NCI-H2081 treated with DMSO at 0.1 percent for 48 hours (cell line): Measurements from ENCODE around the gene IPO13.

Experiments used
- DNase-seq: peaks from one replicate; lab custom pipeline; 2025; lab: John Stamatoyannopoulos, UW

IPO13 gene

DNA sequence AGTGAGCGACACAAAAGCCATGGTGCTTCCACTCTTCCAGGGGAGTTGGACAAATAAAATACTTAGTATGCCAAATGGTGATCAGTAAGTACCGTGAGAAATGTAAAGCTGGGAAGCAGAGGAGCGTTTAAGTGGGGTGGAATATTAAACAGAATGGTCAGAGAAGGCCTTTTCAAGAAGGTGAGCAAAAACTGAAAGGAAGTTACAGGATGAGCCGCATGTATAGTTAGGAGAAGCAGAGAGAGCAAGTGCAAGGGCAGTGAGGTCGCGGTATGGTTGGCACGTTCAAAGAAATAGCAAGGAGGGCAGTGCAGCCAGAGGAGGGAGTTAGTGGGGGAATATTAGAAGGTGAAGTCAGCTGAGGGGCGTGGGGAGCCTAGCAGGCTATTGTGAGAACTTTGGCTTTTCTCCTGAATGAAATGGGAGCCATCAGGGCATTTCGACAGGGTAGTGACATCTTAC lies 27.3 kb downstream of the IPO13 start:
- DNase-seq = no peak

DNA sequence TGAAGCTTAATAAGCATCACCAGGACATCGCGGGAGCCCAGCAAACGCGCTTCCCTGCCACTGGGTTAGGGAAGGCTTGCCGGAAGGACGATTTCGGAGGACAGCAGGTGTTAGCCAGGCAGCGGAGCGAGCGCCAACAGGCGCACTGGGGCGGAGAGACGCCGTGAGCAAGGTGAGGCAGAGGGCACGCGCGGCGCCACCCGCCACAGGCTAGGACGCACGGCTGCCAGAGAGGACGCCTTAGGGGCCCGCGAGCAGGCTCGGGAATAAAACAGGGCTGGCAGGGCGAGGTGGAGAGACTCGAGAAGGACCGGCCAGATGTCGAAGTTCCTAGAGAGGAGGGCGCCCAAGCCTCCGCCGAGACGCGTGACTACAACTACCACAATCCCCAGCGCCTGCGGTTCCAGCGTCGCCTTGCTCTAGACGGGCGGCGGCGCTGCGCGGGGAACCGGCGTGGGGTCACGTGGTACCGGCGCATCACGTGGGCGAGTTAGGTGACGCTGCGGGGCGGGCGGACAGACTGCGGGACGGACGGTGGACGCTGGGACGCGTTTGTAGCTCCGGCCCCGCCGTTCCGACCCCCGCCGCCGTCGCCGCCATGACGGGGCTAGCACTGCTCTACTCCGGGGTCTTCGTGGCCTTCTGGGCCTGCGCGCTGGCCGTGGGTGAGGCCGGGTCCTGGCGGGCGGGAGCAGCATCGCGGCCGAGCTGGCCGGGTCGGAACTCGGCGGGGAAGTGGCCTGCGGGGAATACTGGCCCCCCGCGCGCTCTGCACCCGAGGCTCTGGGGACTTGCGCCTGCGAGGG lies 27.9 kb downstream of the IPO13 start, which contains the start of gene ATP6V0B:
TSS of gene ATP6V0B (plus strand) at position 518 of the 806 bp plus-strand sequence. CDS start at position 599, 81 bp downstream.
- DNase-seq = peak; percentile 92

DNA sequence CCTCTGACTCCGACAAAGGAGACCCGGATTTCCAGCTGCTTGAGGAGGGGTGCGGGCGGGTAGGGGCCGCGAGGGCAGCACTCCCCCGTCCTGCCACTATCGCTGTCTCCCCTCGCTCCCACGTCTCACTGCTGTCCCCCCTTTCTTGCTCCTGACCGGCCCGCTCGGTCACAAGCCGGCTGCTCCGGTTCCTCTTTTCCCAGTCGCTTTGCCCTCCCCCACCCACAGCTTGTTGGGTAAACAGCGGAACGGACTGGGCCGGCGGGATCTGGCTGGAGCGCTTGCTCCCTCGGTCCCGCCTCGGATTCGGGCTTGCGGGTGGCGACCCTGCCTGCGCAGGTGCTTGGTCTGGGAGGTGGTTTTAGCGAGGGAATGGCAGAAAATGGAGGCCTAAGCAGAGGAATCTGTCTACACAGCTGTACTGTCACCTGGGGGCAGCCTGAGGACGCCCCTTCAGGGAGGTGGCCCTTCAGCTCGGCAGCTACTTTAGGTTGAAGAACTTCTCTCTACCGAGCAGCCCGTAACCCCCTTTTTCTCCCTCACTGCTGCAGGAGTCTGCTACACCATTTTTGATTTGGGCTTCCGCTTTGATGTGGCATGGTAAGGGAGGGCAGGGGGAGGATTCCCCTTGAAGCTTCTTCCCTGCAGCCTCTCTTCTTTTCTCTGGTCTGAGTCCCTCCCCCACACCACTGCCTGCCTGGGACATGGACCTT lies 28.7 kb downstream of the IPO13 start:
- DNase-seq = no peak

DNA sequence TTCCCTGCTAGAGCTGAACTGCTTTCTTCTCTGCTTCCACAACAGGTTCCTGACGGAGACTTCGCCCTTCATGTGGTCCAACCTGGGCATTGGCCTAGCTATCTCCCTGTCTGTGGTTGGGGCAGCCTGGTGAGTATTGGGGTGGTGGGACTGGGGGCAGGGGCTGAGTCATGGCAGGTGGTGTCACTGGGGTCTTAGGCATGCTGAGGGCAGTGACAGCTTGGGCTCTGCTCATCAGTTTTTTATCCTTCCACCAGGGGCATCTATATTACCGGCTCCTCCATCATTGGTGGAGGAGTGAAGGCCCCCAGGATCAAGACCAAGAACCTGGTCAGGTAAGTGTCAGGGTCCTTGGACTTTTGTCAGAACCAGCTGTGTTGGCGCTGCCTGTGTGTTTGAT lies 29.3 kb downstream of the IPO13 start:
- no peak for DNase-seq

DNA sequence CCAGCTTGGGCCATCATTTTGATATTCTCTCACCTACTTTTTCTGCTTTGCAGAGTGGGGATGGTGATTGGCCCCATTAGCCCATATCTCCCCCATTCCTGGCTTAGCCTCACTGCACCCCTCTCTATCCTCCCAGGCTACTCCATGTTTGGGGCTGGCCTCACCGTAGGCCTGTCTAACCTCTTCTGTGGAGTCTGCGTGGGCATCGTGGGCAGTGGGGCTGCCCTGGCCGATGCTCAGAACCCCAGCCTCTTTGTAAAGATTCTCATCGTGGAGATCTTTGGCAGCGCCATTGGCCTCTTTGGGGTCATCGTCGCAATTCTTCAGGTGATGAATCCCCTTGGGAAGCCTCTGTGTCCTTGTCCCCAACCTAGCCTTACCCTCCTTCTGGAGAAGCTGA lies 30.1 kb downstream of the IPO13 start:
- no peak for DNase-seq

DNA sequence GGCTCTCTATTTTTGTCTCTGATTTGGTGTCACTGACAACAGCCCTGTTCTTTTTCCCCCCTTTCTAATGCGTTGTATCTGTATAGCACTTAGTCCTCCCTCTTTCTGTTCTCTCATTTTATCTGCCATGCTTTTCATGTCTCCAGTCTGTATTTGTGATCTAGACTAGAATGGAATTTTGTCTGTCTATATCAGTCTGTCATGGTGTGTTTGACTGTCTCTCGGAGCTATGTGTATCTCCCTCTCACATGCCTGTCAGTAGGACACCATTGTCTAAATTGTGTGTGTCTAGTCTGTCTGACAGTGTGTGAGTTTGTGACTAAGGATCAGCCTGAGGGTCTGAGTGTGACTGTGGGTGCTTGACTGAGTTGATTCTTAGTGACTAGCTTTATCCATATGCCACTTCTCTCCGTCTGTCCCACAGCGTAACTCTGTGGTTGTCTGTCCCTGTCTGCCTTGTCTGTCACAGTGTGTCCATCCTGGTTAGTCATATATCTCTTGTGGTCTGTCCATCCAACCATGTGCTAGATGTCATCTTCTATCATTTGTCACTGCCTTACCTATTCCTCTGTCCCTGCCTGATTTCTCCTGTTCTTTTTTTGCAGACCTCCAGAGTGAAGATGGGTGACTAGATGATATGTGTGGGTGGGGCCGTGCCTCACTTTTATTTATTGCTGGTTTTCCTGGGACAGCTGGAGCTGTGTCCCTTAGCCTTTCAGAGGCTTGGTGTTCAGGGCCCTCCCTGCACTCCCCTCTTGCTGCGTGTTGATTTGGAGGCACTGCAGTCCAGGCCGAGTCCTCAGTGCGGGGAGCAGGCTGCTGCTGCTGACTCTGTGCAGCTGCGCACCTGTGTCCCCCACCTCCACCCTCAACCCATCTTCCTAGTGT lies 30.9 kb downstream of the IPO13 start:
- no peak for DNase-seq

DNA sequence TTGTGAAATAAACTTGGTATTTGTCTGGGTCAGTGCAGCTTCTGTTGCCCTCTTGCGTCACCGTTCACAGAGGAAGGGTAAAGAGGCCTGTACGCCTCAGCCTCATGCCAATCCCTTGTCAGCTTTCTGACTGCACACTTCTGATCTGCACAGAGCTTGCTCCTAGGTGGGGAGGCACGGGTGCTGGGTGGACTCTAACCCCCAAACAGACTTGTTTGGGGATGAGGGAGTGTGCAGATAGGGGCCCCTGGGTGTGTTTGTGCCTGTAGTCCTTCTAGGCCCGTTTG lies 31.5 kb downstream of the IPO13 start:
- DNase-seq = no peak

DNA sequence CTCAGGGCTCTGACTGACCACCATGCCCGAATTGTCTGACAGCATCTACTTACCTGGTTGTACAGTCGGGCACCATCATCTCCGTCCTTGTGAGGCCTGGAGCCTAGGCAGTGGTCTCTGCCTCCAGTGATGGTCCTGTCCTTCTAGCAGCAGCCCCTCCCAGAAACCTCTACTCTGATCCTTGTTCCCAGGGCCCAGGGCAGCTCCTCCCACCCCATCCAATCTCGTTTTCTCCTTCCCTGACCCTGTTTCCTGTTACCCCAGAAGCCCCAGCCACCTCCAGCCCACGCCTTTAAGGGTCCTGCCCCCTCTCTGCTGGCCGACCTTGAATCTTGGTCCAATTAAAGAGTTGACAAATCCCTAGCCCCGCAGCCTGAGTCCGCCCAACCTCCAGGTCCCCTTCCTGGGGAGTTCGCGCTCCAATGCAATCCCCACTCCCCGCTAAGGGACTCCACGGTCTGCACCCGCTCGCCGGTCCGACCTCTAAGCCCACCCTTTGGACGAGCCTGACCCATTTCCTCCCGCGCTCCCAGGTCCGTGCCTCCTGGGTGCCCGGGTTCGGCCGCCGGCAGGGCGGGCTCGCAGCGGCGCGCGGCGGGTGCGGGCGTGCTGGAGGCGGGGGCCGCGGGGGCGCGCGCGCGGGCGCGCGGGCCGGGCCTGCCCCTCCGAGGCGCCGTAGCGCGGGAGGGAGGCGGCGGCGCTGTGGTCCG lies 32.0 kb downstream of the IPO13 start, which contains the start of gene B4GALT2:
TSS of gene B4GALT2 (plus strand) at position 660 of the 710 bp plus-strand sequence. CDS start 1,951 bp downstream, outside the sequence.
- no peak for DNase-seq

DNA sequence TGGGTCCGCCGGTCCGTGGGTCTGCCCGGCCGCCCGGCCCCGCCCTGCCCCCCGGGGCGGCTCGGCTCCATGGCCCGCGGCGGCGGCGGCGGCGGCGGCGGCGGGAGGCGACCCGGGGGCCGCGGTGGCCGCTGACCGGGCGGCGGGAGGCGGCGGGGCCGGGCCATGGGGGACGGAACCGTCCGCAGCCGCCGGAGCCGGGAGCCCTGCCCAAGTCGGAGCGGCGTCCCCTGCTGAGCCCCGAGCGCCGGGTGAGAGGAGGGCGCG lies 32.4 kb downstream of the IPO13 start:
- no peak for DNase-seq

DNA sequence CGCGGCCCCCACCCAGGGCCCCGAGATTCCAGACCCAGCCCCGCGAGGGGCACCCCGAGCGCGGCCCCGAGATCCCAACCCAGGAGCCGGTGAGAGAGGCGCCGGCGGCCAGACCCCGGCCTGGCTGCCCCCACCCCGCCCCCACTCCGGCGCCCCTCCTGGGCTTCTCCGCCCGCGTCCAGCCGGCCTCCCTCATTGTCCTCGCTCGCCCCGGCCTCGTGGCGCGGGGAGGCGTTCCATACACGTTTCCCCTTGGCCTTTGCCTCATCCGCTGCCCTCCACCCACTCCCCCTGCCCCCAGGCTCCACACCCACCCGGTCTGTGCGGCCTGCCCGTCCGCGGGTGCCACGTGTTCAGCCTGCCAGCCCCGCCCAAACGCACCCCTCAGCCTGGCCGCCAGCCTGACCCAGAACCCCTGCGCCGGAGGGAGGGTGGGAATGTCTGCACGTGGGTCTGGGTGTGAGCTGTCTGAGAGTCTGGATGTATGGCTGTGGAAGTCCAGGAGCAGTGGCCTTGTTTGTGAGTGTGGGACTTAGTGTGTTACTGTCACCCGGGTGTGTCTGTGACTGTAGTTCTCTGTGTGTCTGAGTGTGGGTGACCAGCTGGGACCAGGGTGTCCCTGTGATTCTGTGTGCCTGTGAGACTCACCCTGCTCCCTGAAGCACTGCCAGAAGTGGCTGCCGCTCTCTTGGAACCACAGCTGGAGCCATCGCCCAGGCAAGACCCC lies 32.9 kb downstream of the IPO13 start:
- no peak for DNase-seq

DNA sequence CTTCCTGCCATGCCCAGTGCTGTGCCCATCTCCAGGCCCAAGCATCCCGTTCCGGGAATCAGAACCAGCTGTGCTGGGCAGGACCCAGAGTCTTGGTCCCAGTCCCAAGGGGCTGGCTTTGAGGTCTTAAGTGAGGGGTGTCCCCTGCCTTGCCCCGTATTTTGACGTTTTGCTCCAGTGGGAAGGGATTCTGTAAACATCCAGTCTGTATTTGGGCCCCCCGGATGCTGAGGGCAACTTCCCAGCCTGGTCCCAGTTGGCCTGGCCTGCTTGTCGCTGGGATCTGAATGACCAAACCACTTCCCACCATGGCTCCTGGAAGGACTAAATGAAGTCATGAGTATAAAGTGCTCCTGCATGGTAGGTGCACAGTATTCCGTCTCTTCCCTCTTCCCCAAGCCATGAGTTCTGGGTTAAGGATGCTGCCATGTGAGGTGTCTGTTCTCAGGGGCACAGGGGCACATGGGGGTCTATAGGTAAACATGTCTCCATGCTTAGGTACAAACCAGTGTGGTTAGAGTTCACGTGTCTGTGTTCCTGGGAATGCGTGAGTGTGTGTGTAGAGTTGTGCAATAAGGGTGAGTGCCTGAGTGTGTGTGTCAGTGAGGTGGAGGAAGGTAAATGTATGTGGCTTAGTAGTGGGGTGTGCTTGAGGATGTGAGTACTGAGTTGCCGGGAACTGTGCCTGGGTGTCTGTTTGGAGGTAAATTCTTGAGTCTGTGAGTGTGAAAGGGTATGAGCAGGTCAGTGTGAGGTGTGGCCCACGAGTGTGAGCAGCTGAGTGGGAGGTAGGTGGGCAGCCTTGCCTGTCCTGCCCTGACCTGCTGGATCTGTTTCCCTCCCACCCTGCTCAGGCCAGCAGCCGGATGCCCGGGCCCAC lies 33.7 kb downstream of the IPO13 start:
- no peak for DNase-seq

DNA sequence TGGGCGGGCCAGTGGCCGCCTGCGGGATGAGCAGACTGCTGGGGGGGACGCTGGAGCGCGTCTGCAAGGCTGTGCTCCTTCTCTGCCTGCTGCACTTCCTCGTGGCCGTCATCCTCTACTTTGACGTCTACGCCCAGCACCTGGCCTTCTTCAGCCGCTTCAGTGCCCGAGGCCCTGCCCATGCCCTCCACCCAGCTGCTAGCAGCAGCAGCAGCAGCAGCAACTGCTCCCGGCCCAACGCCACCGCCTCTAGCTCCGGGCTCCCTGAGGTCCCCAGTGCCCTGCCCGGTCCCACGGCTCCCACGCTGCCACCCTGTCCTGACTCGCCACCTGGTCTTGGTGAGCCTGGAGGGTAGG lies 34.4 kb downstream of the IPO13 start:
- DNase-seq = no peak

DNA sequence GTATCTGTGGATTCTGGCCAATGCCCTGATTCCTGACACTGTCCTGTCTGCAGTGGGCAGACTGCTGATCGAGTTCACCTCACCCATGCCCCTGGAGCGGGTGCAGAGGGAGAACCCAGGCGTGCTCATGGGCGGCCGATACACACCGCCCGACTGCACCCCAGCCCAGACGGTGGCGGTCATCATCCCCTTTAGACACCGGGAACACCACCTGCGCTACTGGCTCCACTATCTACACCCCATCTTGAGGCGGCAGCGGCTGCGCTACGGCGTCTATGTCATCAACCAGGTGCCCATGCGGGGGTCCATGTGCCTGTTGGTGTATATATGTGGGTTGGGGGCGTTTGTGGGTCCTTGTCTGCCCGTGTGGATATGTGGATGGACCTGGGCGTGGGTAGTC lies 34.9 kb downstream of the IPO13 start:
- no peak for DNase-seq

DNA sequence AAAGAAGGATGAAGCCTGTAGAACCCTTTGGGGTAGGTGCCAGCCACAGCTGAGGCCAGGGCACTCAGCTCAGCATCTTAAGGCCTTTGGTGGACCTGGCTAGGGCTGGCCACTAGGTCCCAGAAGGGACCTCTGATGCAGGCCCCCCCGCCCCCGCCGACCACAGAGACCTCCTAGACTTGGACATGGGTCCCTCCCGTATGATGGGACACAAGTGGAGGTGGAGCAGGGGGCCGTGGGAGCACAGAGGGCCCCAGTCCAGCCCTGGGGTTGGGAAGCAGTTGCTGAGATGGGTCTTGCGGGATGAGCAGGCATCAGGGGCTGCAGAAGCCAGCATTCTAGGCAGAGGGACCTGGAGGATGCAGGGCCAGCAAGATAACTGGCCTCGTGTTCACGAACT lies 35.5 kb downstream of the IPO13 start:
- no peak for DNase-seq

DNA sequence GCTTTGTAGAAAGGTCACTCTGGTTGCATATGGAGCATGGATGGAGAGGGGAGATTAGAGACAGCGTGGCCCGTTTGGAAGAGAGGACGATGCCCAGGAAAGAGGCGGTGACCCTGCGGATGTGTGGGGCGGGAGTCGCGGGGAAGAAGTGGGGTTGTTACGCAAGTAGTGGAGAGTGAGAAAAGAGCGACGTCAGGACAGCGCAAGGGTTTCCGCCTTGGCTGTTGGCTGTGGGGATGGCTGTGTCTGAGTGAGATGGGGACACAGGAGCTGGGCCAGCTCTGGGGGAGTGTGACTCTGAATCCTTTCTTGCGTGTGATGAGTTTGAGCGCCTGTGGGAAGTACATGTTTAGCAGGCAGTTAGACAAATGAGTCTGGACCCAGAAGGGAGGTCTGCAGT lies 36.1 kb downstream of the IPO13 start:
- no peak for DNase-seq

DNA sequence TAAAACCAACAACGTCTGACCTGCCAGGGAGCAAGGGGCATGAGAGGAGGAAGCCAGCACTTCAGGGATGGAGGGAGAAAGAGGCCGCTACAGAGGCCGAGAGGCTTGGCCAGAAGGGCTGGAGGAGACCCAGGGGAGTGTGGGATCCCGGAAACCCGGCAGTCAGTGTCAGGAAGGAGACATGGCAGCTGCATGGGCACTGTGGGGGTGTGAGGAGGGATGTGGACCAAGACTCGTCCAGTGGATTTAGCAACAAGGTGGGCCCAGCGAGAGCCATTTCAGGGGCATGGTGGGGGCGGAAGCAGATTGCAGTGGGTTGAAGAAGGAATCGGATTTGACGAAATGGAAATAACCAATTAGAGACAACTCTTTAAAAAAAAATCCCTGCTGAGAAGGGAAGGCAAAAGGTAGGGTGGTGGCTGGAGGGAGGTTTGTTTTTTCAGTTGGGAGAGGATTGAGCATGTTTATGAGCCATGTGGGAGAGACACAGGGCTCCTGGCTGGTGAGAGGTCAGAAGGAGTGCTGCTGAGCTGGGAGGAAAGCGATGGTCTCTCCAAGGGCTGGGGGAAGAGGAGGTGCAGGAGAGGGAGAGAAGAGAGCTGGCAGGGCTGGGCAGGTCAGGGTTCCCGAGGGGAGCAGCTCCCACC lies 36.6 kb downstream of the IPO13 start:
- no peak for DNase-seq

DNA sequence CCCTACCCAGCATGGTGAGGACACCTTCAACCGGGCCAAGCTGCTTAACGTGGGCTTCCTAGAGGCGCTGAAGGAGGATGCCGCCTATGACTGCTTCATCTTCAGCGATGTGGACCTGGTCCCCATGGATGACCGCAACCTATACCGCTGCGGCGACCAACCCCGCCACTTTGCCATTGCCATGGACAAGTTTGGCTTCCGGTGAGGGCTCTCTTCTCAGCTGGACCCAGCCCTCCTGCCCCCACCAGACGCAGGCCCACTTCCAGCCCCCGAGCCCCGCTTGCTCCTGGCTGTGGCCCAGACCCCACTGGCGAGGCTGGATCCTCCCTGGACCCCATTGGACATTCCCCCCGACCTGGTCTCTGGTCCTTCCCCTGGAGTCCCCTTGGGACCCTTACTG lies 38.1 kb downstream of the IPO13 start:
- DNase-seq = no peak

DNA sequence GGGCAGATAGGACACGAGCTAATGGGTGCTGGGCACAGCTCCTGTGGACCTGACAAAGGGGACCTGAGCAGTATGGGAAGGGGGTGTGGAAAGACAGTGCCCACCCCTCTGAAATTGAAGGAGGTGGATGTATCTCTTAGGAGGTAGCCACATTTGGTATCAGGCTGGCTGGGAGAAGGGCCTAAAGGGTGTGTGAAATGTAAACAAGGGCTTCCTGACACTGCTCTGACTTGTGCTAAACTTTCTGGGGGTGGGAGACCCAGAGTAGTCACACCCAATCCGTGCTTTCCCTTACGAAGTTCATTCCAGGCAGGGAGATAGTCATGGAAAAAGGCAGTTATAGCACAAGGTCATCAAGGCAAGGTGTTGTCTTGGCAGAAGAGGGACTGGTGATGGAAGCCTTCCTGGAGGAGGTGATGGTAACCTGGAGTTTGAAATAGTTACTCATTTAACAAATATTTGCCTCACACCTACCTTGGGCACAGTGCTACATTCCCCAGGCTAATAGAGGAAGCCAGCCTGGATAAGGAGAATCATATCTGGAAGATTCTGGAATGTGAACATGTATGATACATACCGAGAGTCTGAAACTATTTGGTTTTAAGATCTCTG lies 39.3 kb downstream of the IPO13 start:
- no peak for DNase-seq

DNA sequence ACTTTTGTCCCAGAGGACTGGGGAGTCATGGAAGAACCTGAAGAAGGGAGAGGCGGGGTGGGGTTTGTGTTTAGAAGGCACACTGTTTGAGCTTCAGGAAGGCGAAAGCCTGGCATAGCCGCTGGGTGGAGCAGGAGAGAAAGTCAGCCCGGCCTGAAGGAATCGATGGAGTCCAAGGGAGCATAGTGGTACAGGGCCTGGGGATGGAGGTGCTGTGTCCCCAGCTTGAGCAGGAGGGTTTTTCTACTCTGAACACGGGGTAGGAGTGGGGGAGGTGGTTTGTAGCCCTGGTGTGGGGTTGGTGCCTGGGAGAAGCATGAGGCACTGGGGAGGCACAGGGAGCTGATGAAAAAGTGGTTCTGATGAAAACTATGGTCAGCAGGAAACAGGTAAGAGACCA lies 40.0 kb downstream of the IPO13 start:
- DNase-seq = no peak
